Breast epithelium (tissue), 4 donors: ENCODE measurements around the gene TMEM231. TPM values are rescaled to one million over a fixed set of nuclear protein-coding genes. Genes with fewer than 3 reads are reported as not detected.

Experiments
- DNase-seq, 2 donors: peaks; one replicate each; pipeline ENCODE4 v3.0.0-alpha.2; 2019; ENCODE audit warnings: low spot score in 2 of 2
- H3K27ac ChIP-seq, 2 donors: fragments of 200-600 bp; sonication (generic) in 1 of 2; one replicate each; pipeline ENCODE4 v1.5.1; 2016 to 2019; ENCODE audit warnings: mild to moderate bottlenecking in 1 of 2
- H3K27me3 ChIP-seq, 2 donors: fragments of 200-600 bp; sonication (generic) in 1 of 2; one replicate each; pipeline versions ENCODE4 v1.5.1 to v1.6.0; 2017 to 2019; ENCODE audit warnings: control low read depth in 1 of 2, mild to moderate bottlenecking in 1 of 2
- H3K36me3 ChIP-seq: fragments of 200-600 bp; one replicate; pipeline ENCODE4 v1.5.1; 2019
- H3K4me1 ChIP-seq, 2 donors: fragments of 200-600 bp; sonication (generic); one replicate each; pipeline ENCODE4 v1.5.1; 2016 to 2019; ENCODE audit warnings: control low read depth in 1 of 2
- H3K4me3 ChIP-seq, 3 donors: fragments of 200-600 bp; sonication (generic); 1 replicate in 2 of 3; 2 replicates in 1 of 3; pipeline ENCODE4 v1.5.1; 2016 to 2019; ENCODE audit warnings: mild to moderate bottlenecking in 3 of 3, moderate library complexity in 2 of 3
- H3K9me3 ChIP-seq, 2 donors: fragments of 200-600 bp; sonication (generic) in 1 of 2; one replicate each; pipeline ENCODE4 v1.5.1; 2016 to 2019; ENCODE audit warnings: control low read depth in 1 of 2
- CTCF ChIP-seq, 3 donors: fragments of 450-650 bp; IDR thresholded peaks; one replicate each; pipeline ENCODE4 v1.5.1; 2016 to 2017; ENCODE audit warnings: antibody characterized with exemption in 3 of 3, mild to moderate bottlenecking in 3 of 3, moderate library complexity in 3 of 3
- POLR2A ChIP-seq: fragments of 450-650 bp; IDR thresholded peaks from one replicate; pipeline ENCODE4 v1.6.1; 2016; ENCODE audit warnings: antibody characterized with exemption, mild to moderate bottlenecking, moderate library complexity
- POLR2AphosphoS5 ChIP-seq, 3 donors: sonication (generic); formaldehyde crosslinking; IDR thresholded peaks; one replicate each; pipeline ENCODE4 v1.6.1; 2017; ENCODE audit warnings: antibody characterized with exemption in 3 of 3
- intact Hi-C: fragments of 100-400 bp; cut with DNase I; formaldehyde crosslinking; loops from one replicate; pipeline ENCODE4 v1.15.1; 2023; ENCODE audit warnings: low total_unique reads
- total RNA-seq, 3 donors: library from RNA; depleted of rRNA; stranded (reverse); fragments of >200 nt; gene quantifications; one replicate each; pipeline ENCODE4 v1.1.0, GENCODE V29; 2016

The TMEM231 gene
- total RNA-seq, 3 donors from 2014 or later, result 6.6 to 9.8 (median 7.0) TPM

- no peaks in the 10 kb centered on the region for H3K4me1 ChIP-seq
- H3K9me3 ChIP-seq, result no peaks in the 10 kb centered on the region
- no peaks in the 10 kb centered on the region for H3K27me3 ChIP-seq
- no peak overlapping the region for H3K4me3 ChIP-seq
- intact Hi-C loops, result no loop called here
- no peak overlapping the region for H3K27ac ChIP-seq
- DNase-seq, result no peak
- peaks cover 6% of the 10 kb centered on the region for H3K36me3 ChIP-seq
- TF ChIP-seq CTCF (IDR thresholded peaks at IDR 0.05) (no peak), POLR2AphosphoS5 (IDR thresholded peaks at IDR 0.05) (no peak), POLR2A (no peak)
These were observed 19.9 kb upstream of the TMEM231 start for GRCh38 chr16:75575958-75576357.

- Histone ChIP-seq H3K27me3 (no peaks in the 10 kb centered on the region), H3K27ac (no peak overlapping the region), H3K9me3 (no peaks in the 10 kb centered on the region), H3K4me3 (no peak overlapping the region), H3K4me1 (no peaks in the 10 kb centered on the region), H3K36me3 (peaks cover 6% of the 10 kb centered on the region)
- intact Hi-C loops, result no loop called here
- TF ChIP-seq POLR2A (no peak), POLR2AphosphoS5 (IDR thresholded peaks at IDR 0.05) (no peak), CTCF (IDR thresholded peaks at IDR 0.05) (no peak)
- no peak for DNase-seq
These were observed 17.9 kb upstream of the TMEM231 start for GRCh38 chr16:75573955-75574354.

- no peaks in the 10 kb centered on the region for H3K4me1 ChIP-seq
- TF ChIP-seq POLR2A (no peak), POLR2AphosphoS5 (IDR thresholded peaks at IDR 0.05) (no peak), CTCF (IDR thresholded peaks at IDR 0.05) (no peak)
- no peaks in the 10 kb centered on the region for H3K27me3 ChIP-seq
- no peak overlapping the region for H3K4me3 ChIP-seq
- peaks cover 6% of the 10 kb centered on the region for H3K36me3 ChIP-seq
- intact Hi-C loops, result no loop called here
- no peak overlapping the region for H3K27ac ChIP-seq
- H3K9me3 ChIP-seq, result no peaks in the 10 kb centered on the region
- DNase-seq, result no peak
These were observed 17.0 kb upstream of the TMEM231 start for GRCh38 chr16:75572864-75573542.

- H3K4me1 ChIP-seq, result peaks cover 0 to 11% of the 10 kb centered on the region in 2 donors
- no peak overlapping the region for H3K4me3 ChIP-seq
- intact Hi-C loops, result no loop called here
- H3K27me3 ChIP-seq, result no peaks in the 10 kb centered on the region
- H3K27ac ChIP-seq, result no peak overlapping the region
- peaks cover 6% of the 10 kb centered on the region for H3K36me3 ChIP-seq
- DNase-seq, result no peak
- no peaks in the 10 kb centered on the region for H3K9me3 ChIP-seq
- TF ChIP-seq POLR2A, result no peak
- no peak for TF ChIP-seq POLR2AphosphoS5 (IDR thresholded peaks at IDR 0.05)
- TF ChIP-seq CTCF (IDR thresholded peaks at IDR 0.05), result no peak
These were observed 14.5 kb upstream of the TMEM231 start for GRCh38 chr16:75570396-75571065.

- DNase-seq, result no peak
- Histone ChIP-seq H3K36me3 (peaks cover 4% of the 10 kb centered on the region), H3K4me3 (peak overlapping the region in 1 of 3 donors; percentile 78), H3K27me3 (no peaks in the 10 kb centered on the region), H3K9me3 (no peaks in the 10 kb centered on the region), H3K27ac (peak overlapping the region in 1 of 2 donors; percentile 84), H3K4me1 (peaks cover 0 to 11% of the 10 kb centered on the region in 2 donors)
- no peak for TF ChIP-seq POLR2AphosphoS5 (IDR thresholded peaks at IDR 0.05)
- TF ChIP-seq CTCF (IDR thresholded peaks at IDR 0.05), result no peak
- TF ChIP-seq POLR2A, result no peak
- intact Hi-C loops, result no loop called here
These were observed 11.9 kb upstream of the TMEM231 start for GRCh38 chr16:75567911-75568310.
